Right ventricle myocardium inferior (tissue), 1 donor: ENCODE measurements around the gene EVL. TPM values are rescaled to one million over a fixed set of nuclear protein-coding genes. Genes with fewer than 3 reads are reported as not detected.

Experiments
- ATAC-seq: fragments of 200-7000 bp; cut with Tn5 transposase; one replicate; pipeline ENCODE4 v1.9.1; 2020; ENCODE audit warnings: mild to moderate bottlenecking, moderate library complexity
- DNase-seq: peaks from one replicate; pipeline ENCODE4 v3.0.0; 2021; ENCODE audit errors: missing footprints
- intact Hi-C: fragments of 100-400 bp; cut with DNase I; formaldehyde crosslinking; loops from one replicate; pipeline ENCODE4 v1.11.0; 2022
- total RNA-seq: library from RNA; stranded (reverse); fragmentation: NEBNext Ultra II Directional; extraction: Animal tissue kit (Norgen Biotek cat#: 25700); gene quantifications from one replicate; pipeline ENCODE4 v1.2.1, GENCODE V29; 2021
- donor health status: DM: no; HTN: yes; CAD: no; lungs with severe emphysema.

EVL gene
- total RNA-seq, 1 donor from 2014 or later, result 41.8 TPM

DNA sequence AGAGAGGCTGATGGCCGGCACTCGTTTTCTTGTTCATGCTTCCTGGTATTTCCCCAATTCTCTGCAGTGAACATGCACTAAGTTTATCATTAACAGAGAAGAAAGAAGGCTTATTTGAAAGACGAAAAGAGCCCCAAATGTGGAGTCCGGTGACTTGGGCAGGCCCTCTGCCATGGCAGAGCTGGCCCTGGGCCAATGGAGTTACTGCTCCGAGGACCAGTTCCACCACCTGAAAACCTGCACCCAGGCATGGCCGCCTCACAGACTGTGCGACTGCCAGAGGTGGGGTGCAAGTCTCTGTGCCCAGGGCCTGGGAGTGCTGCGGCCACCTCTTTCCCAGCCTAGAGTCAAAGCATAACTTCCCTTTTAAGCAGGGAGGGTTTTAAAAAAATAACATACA lies 69.4 kb downstream of the EVL start:
- intact Hi-C loops, result no loop called here
- no peak for ATAC-seq
- no peak for DNase-seq

DNA sequence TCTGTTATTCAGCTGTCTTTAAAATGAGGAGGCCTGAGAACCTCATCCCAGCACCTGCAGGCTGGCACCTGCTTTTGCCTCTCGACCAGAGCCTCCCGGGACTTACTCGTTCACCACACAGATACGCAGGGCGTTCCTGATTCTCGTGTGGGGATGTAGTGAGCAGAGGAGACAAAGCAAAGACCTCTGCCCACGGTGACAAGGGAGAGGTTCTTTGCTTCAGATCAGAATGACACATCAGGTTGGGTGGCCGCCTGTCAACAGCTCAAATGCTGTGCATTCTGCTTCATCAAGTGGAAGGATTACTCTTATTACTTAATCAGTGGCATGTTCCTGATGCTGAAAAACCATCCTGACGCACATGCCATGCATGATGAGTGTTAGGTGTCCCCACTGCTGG lies 69.9 kb downstream of the EVL start:
- ATAC-seq (no peak), DNase-seq (no peak)
- intact Hi-C loops, result no loop called here

DNA sequence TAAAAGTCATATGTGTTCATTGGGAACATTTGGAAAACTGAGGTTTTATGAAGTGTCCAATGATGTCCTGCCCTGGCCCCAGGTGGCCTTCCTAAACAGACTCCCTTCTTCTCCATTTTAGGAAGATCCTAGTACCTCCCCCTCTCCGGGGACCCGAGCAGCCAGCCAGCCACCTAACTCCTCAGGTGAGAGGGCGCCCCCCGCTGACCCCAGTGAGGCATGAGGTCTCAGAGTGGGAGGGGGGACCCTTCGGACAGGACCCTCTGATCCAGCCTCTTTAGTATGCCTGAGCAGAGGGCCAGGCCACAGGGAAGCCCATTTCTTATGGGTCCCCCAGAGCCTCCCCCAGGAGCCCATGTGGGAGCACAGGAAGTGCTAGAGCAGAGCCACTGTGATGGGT lies 70.6 kb downstream of the EVL start:
- no peak for ATAC-seq
- no peak for DNase-seq
- intact Hi-C loops, result no loop called here

DNA sequence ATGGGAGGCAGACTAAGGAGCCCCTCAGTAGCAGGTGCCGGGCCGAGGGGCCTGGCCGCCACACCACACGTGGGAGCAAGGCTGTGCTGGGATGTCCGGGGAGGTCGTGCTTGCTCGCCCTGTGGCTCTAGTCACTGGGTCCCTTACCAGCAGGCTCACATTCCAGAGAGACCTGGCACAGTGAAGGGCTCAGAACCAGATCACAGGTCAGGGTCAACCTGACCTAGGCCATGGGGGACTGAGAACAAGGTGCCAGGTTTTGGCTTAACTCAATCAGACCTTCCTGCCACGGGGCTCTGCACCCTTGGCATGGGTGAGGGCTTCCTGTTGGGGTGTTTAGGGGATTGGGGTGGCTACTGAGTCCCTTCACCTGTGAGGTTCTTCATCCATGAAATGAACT lies 72.0 kb downstream of the EVL start:
- ATAC-seq (no peak), DNase-seq (no peak)
- intact Hi-C loops, result no loop called here

DNA sequence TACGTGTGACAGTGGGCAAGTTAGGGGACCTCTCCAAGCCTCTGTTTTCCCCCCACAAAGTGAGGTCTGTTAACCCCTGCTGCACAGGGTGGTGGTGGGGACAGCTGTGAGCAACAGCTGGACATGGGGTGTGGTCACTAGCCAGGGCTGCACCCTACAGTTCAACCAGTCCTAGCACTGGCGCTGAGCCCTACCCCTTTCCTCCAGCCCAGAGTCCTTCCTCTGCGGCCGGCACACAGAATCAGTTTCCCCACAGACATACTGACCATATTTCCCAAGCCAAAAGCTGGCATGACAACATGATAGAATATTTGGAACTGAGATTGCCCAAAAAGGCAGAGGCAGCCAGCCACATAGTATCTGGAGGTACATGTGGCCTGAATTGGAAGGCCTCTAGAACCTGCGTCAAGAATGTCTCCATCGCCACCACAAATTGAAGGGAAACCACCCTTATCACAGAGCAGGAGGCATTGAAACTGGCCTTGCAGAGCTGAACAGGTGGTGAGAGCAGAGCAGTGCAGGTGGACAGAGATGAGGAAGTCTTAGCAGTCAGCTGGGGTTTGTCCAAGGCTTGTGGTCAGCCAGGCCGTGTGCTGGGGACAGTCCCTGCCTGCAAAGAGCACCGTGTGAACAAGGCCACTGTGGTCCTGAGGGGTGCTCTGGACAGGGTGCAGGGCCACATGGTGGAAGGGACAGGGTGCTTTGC lies 73.0 kb downstream of the EVL start:
- intact Hi-C loops, result no loop called here
- DNase-seq, result no peak
- no peak for ATAC-seq

DNA sequence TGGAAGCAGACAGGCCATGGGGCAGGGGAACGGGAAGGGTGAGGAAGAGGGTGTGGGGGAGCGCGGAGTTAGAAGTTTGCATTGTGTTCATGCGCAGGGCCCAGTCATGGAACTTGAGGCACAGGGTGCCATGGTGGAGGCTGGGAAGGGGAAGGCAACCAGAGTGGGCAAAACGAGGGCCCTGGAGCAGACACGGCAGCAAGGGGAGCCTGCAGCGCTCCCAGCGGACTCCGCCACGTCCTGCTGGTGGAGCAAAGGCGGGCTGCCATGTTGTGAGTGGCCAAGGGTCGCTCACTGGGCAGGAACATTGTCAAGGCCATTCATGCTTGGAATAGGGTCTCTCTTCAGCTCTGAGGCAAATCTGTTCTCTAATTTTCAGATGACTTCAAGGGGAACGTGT lies 73.7 kb downstream of the EVL start:
- ATAC-seq (no peak), DNase-seq (no peak)
- intact Hi-C loops, result no loop called here

DNA sequence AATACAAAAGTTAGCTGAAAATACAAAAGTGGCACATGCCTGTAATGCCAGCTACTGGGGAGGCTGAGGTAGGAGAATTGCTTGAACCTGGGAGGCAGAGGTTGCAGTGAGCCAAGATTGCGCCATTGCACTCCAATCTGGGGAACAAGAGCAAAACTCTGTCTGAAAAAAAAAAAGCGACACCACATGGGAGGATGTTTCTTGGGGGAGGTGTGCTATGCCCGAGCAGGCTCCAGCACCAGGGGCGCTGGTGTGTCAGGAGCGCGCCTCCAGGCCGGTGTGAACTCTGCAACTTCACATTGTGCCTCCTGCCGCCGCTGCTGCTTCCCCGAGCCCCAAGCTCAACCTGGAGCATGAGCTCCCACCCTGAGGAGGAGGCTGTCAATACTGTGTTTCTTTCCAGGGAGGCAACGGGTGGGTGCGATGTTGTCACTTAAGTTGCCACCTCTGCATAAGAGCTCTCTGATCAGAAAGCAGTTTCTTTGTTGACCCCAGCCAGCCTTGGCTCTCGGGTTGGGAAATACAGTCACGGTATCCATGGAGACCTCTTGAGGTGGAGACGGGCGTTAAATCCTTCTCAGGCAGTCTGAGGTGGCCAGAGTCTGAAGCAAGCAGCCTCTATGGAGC lies 75.3 kb downstream of the EVL start:
- intact Hi-C loops, result loop anchor here (10.0 kb wide), 1 partner anchor 234 kb away; the partner anchor contains the start of gene WDR25
- ATAC-seq (no peak), DNase-seq (no peak)

DNA sequence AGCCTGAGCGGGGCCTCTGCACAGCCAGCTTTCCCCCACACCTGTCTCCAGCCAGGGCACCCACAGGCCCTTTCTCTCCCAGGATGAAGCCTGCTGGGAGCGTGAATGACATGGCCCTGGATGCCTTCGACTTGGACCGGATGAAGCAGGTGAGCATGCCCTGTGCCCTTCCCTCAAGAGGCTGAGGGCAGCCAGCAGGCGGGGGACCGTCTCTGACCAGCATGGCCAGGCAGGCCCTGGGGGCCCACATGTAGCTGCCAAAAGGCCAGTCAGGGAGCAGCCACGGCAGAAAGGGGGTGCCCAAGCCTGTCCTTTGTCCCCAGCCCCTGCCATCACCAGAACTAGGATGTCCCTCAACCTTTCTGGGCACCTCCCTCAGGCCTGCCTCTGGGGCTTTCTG lies 75.9 kb downstream of the EVL start:
- no peak for ATAC-seq
- intact Hi-C loops, result loop anchor here (10.0 kb wide), 1 partner anchor 234 kb away; the partner anchor contains the start of gene WDR25
- DNase-seq, result no peak

DNA sequence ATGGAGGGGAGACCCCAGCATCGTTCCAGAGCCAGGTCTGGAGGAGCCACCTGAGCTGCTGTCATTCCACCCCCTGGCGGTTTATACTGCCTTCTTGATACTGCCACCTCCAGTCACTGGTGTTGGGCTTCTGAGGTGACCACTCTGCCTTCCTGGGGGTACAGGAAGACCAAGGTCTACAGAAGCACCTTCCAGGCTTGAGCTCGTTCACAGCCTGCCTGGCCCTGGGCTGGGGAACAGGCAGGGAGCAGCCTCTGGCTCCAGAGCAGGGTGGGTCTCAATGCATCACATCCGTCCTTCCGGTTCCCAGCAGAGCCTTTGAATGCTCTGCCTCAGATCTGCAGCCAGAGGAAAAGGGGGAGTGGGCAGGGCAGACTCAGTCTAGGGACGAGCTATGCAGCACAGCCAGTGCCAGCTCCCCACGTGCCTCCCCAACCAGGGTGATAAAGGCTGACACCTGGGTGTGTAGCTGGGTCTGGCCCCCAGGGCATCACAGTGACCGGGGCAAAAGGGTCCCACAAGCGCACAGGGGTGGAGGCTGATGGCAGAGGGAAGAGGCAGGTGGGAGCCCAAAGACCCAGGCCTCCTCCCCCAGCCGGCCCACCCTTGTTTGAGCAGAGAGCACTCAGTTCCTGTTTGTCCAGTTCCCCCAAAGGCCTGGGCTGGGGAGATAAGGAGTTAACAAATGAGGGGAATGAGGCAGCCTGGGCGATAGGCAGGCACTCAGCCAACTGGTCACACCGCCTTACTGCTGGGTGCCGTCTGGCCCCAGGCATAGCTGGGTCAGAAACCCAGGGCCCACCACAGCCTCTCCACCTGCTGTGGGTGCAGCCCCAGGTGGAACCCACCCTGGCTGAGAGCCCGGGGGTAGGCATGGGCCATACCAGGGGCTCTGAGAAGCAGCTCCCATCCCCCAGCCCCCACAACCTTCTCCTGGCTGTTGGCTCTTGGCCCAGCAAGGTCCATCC lies 77.1 kb downstream of the EVL start:
- DNase-seq (no peak), ATAC-seq (peak; percentile 47)
- intact Hi-C loops, result loop anchor here (10.0 kb wide), 1 partner anchor 232 kb away; the partner anchor contains the start of gene WDR25

DNA sequence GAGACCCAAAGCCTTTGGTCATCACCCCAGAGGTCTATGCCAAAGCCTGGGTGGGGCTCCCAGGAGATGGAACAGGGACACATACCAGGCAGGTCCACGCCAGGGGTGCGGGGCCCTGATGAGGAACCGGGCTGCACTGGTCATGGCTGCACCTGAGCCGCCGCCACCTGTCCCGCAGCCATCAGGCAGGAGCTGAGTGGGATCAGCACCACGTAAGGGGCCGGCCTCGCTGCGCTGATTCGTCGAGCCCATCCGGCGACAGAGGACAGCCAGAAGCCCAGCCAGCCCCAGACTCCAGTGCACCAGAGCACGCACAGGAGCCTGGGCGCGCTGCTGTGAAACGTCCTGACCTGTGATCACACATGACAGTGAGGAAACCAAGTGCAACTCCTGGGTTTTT lies 78.3 kb downstream of the EVL start:
- DNase-seq, result no peak
- intact Hi-C loops, result loop anchor here (10.0 kb wide), 1 partner anchor 231 kb away; the partner anchor contains the start of gene WDR25
- ATAC-seq, result no peak

DNA sequence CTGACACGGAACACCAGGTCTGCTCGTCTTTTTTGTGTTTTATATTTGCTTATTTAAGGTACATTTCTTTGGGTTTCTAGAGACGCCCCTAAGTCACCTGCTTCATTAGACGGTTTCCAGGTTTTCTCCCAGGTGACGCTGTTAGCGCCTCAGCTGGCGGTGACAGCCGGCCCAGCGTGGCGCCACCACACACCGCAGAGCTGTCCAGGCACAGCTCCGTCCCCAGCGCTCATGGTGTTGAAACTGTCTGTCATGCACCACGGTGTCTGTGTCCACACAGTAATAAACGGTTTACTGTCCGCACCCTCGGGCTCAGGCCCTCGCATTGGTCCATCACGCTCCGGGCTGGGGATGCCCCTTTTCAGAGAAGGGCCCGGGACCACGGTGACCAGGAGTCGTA lies 78.7 kb downstream of the EVL start:
- DNase-seq (no peak), ATAC-seq (no peak)
- intact Hi-C loops, result loop anchor here (10.0 kb wide), 1 partner anchor 231 kb away; the partner anchor contains the start of gene WDR25

DNA sequence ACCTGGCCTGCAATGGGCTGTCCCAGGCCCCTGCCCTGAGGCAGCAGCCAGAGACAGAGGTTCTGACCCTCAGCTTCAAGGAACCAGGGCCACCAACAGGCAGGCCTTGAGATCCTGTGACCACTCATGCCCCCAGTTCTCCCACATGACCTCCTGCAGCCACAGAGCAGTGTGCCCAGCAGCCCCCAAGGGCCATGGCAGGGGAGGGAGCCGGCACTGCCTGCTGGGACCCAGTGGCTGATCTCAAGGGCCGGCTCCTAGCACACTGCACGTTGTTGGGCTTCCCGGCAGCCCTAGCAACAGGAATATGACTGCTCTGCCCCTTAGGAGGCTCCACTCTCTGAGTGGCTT lies 79.4 kb downstream of the EVL start:
- ATAC-seq (no peak), DNase-seq (no peak)

DNA sequence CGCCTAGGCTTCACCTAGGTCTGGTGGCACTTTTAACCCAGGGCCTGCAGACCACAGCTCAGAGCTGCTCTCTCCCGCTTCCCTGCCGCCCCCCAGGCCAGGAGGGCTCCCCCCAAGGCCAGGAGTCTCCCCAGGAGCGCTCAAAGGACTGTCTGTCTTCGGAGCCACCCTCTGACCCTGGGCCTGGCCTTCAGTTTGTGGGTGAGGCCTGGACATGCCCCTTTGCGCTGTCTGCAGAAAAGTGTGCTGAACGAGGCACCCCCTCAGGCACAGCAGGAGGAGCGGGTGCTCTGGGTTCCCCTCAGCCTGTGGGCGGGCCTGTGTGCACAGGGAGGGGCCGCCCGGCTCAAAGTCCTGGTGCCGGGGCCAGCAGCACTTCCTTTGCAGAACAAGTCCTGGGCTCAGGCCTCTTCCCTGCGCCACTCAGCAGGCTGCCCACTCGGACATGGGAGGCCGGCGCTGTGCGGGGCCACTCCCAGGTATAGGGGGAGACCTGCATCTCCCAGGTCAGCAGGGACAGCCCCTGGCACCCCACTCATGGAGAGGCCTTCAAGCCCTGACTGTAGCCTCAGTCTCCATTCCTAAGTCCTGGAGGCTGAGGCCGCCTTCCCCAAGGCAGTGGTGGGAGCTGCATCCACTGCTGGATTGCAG lies 79.9 kb downstream of the EVL start:
- intact Hi-C loops, result loop anchor here (10.0 kb wide), 1 partner anchor 230 kb away; the partner anchor contains the start of gene WDR25
- ATAC-seq (no peak), DNase-seq (no peak)

More for the DNA sequence above, 79.4 kb downstream of the EVL start:
- intact Hi-C loops, result loop anchor here (10.0 kb wide), 1 partner anchor 230 kb away; the partner anchor contains the start of gene WDR25

DNA sequence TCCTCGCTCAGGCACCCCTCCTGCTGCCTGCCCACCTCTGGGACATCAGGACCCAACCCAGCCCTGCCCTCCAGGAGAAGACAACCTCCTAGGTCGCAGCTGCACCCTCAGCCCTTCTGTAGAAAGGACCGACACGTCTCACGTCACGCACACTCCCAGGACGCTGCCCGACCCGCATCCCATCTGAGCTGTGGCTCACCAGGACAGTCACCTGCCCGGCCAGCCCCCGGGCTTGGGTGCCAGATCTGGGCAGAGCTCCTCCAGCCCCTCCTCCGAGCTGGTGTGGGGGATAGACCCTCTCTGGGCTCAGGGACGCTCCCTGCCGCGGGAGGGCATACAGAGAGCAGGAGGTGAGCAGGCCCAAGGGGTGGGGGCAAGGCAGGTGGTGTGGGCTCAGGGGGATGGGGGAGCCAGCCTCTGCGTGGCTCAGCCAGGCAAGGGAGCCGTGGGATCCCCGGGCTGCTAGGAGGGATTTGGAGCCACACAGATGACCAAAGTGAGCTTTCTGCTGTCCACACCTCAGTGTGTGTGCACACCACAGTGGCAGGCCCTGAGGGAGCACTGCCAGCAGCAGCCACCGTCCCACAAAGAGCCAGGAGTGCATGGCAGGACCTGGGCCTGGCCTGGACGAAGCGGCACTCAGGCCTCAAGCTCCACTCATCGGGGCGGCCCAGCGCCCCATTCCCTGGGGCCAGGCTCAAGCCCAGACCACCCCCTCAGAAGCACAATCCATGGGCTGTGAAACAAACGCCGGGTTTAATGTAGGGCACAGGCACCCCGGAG lies 80.7 kb downstream of the EVL start:
- intact Hi-C loops, result loop anchor here (10.0 kb wide), 1 partner anchor 229 kb away; the partner anchor contains the start of gene WDR25
- DNase-seq (no peak), ATAC-seq (no peak)

DNA sequence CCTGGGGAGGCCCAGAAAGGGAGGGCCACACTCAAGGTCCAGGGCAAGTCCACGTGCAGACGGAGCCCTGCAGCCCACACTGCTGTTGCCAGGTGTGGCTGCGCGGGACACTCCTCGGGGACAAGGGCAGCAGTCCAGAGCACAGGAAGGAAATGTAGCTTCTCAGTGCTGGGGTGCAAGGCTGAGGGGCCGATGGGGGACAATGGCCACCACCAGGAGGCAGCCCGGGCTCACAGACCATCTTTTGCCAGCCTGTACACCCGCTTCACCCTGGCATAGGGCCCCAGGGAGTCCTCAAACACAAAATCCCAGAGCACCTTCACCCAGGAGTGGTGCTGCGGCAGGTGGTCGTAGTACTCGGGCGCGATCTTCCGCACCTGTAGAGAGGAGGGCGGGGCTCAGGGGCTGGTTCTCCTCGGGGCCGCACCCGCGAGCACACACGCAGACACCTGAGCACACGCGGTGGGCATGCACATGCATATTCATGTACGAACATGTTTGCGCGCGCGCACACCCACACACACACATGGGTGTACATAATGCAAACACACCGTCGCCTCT lies 81.4 kb downstream of the EVL start:
- intact Hi-C loops, result loop anchor here (10.0 kb wide), 1 partner anchor 228 kb away; the partner anchor contains the start of gene WDR25
- ATAC-seq (no peak), DNase-seq (no peak)

DNA sequence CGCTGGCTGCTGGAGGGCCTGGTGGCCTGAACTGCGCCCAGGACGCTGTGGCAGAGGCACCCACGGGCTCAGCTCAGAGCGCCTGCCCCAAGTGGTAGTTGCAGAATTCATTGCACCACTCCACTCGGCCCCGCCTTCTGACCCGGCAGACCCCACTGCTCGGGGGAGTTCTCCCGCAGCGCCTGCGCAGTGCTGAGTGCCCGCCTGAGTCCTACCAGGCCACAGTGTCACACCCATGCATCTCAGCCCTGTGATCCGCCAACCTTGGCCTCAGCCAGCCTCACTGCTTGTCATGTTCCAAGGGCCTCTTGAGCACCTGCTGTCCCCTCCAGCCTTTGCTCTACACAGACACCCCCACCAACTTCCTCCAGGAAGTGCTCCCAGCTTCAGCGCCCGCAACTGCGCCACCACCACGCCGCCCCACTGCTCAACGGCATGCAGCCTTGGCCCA lies 82.0 kb downstream of the EVL start:
- intact Hi-C loops, result loop anchor here (10.0 kb wide), 1 partner anchor 228 kb away; the partner anchor contains the start of gene WDR25
- DNase-seq (no peak), ATAC-seq (no peak)

DNA sequence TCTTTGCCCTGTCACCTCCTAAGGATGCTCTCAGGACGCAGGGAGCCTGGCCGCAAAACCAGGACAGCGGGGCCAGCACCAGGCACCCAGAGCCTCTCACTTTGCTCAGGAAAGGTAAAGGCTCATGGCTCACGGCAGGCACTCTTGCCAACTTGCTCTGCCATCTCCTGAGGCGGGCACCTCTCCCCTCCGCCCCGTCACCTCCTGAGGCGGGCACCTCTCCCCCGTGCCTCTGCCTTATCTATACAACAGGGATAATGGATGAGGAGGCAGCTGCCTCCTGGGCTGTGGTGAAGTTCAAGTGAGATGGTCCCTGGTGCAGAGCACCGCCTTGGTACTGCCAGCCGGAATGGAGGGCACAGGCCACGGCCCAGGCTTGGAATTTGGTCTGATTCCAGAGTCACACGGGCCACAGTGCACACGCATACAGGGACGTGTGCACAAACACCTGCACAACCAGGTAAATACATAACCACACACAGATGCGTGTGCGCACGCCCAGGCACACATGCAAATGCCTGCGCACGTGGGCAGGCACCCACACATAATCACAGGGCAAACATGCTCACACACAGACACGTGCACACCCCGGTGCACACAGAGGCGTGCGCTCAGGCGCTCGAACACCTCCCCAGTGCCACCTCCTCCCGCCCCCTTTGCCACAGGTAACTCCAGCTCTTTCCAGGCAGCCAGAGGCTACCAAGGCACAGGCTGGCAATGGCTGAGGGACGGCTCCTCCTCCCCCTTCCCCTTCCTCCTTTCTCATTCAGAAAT lies 82.7 kb downstream of the EVL start:
- DNase-seq, result no peak
- intact Hi-C loops, result loop anchor here (10.0 kb wide), 1 partner anchor 227 kb away; the partner anchor contains the start of gene WDR25
- ATAC-seq, result no peak
